HCT116 (cell line): ENCODE data around the gene CXADR. TPM values are rescaled to one million over a fixed set of nuclear protein-coding genes. Genes with fewer than 3 reads are reported as not detected.

Source experiments
- ATAC-seq: fragments of 200-7000 bp; cut with Tn5 transposase; 2 replicates; pipeline ENCODE4 v1.9.1; 2020; ENCODE audit warnings: mild to moderate bottlenecking, moderate library complexity
- BruUV-seq: library from RNA; stranded (reverse); fragments of 400-500 nt; replicated peaks from 2 replicates; lab custom pipeline; 2021; lab: Mats Ljungman, UMichigan
- CTCF ChIA-PET: fragments of 300-600 bp; sonication (Branson Sonifier 250); formaldehyde crosslinking; loops from one replicate; lab custom pipeline; 2021; ENCODE audit warnings: antibody characterized with exemption; lab: Charles Lee
- POLR2A ChIA-PET: fragments of 300-600, 350-600 bp; sonication (Branson Sonifier 250); formaldehyde crosslinking; loops from one replicate; lab custom pipeline; 2021; ENCODE audit warnings: antibody characterized with exemption; lab: Charles Lee
- RAD21 ChIA-PET, 2 experiments: fragments of 300-600 bp; sonication (Branson Sonifier 250); formaldehyde crosslinking; loops; one replicate each; lab custom pipeline; 2023; ENCODE audit warnings: low total read pairs in 2 of 2; ENCODE audit not compliant: uncharacterized antibody in 2 of 2, unreplicated experiment in 2 of 2, low non-redundant PET in 1 of 2; lab: Charles Lee
- DNase-seq: peaks from one replicate; pipeline ENCODE4 v3.0.0-alpha.2; 2010; ENCODE audit warnings: low read depth, low spot score
- H2AFZ ChIP-seq: fragments of 200-600 bp; shearing (Covaris generic), sonication (generic); 2 replicates; pipeline ENCODE4 v1.6.1; 2017; ENCODE audit warnings: low read depth, mixed run types, mixed read lengths, antibody characterized with exemption, low read length; ENCODE audit not compliant: poor library complexity, severe bottlenecking
- H3K27ac ChIP-seq: 2 replicates; pipeline ENCODE4 v1.5.1; 2012; ENCODE audit warnings: low read depth, low read length
- H3K27me3 ChIP-seq: fragments of 200-600 bp; sonication (generic); 2 replicates; pipeline ENCODE4 v1.6.1; 2016; ENCODE audit warnings: mixed run types, low read length, mixed read lengths; ENCODE audit not compliant: insufficient read depth
- H3K36me3 ChIP-seq, 2 experiments: fragments of 200-500 bp in 1 of 2; fragments of 200-600 bp in 1 of 2; sonication (Bioruptor generic) in 1 of 2; sonication (generic) in 1 of 2; 2 replicates each; pipeline versions ENCODE4 v1.5.1 to v1.6.1; 2014 to 2016; ENCODE audit warnings: low read length in 2 of 2, inconsistent platforms in 1 of 2, mixed read lengths in 1 of 2, mixed run types in 1 of 2; ENCODE audit not compliant: insufficient read depth in 2 of 2, control insufficient read depth in 1 of 2
- H3K4me1 ChIP-seq, 2 experiments: fragments of 200-600 bp in 1 of 2; sonication (generic) in 1 of 2; 2 replicates each; pipeline versions ENCODE4 v1.5.1 to v1.6.1; 2012 to 2017; ENCODE audit warnings: low read length in 2 of 2, inconsistent platforms in 1 of 2, mild to moderate bottlenecking in 1 of 2, mixed read lengths in 1 of 2, mixed run types in 1 of 2, moderate library complexity in 1 of 2; ENCODE audit not compliant: insufficient read depth in 2 of 2, control insufficient read depth in 1 of 2
- H3K4me2 ChIP-seq: fragments of 200-600 bp; sonication (generic); 2 replicates; pipeline ENCODE4 v1.6.1; 2017; ENCODE audit warnings: mixed run types, low read length, mixed read lengths
- H3K4me3 ChIP-seq, 2 experiments: fragments of 200-600 bp in 1 of 2; sonication (generic) in 1 of 2; replicated peaks in 1 of 2; 2 replicates each; pipeline ENCODE4 v1.5.1; 2011 to 2016; ENCODE audit warnings: low read length in 2 of 2, control low read depth in 1 of 2, low read depth in 1 of 2, mild to moderate bottlenecking in 1 of 2, mixed read lengths in 1 of 2, mixed run types in 1 of 2
- H3K79me2 ChIP-seq: fragments of 200-600 bp; sonication (generic); 2 replicates; pipeline ENCODE4 v1.6.1; 2017; ENCODE audit warnings: mild to moderate bottlenecking, mixed run types, low read length, moderate library complexity, mixed read lengths; ENCODE audit not compliant: insufficient read depth
- H3K9ac ChIP-seq: fragments of 200-600 bp; sonication (generic); 2 replicates; pipeline ENCODE4 v1.6.1; 2016; ENCODE audit warnings: low read length, mixed read lengths
- H3K9me2 ChIP-seq: fragments of 200-600 bp; sonication (generic), shearing (Covaris generic); 2 replicates; pipeline ENCODE4 v1.6.1; 2017; ENCODE audit warnings: mixed run types, mild to moderate bottlenecking, moderate library complexity; ENCODE audit not compliant: insufficient read depth
- H3K9me3 ChIP-seq, 2 experiments: fragments of 200-500 bp in 1 of 2; fragments of 200-600 bp in 1 of 2; sonication (Bioruptor generic) in 1 of 2; sonication (generic) in 1 of 2; 2 replicates each; pipeline ENCODE4 v1.6.1; 2014 to 2017; ENCODE audit warnings: low read length in 2 of 2, mixed read lengths in 2 of 2, inconsistent platforms in 1 of 2, low read depth in 1 of 2, mild to moderate bottlenecking in 1 of 2, mixed run types in 1 of 2, moderate library complexity in 1 of 2; ENCODE audit not compliant: control insufficient read depth in 1 of 2, insufficient read depth in 1 of 2
- H4K20me1 ChIP-seq: fragments of 200-600 bp; sonication (generic), shearing (Covaris generic); 2 replicates; pipeline ENCODE4 v1.6.1; 2017; ENCODE audit warnings: mixed run types, mild to moderate bottlenecking, moderate library complexity; ENCODE audit not compliant: insufficient read depth
- CBX3 ChIP-seq: IDR thresholded peaks from 2 replicates; pipeline ENCODE4 v1.6.1; 2012; ENCODE audit warnings: low read depth
- CEBPB ChIP-seq: IDR thresholded peaks from 2 replicates; pipeline ENCODE4 v1.6.1; 2012; ENCODE audit warnings: low read depth
- EGR1 ChIP-seq: IDR thresholded peaks from 2 replicates; pipeline ENCODE4 v1.6.1; 2012; ENCODE audit warnings: low read depth
- ELF1 ChIP-seq: IDR thresholded peaks from 2 replicates; pipeline ENCODE4 v1.6.1; 2012; ENCODE audit warnings: low read depth, borderline replicate concordance
- EZH2 ChIP-seq: fragments of 200-600 bp; sonication (generic); IDR thresholded peaks from 2 replicates; pipeline ENCODE4 v1.6.1; 2017; ENCODE audit warnings: antibody characterized with exemption, mixed run types
- JUND ChIP-seq: IDR thresholded peaks from 2 replicates; pipeline ENCODE4 v1.6.1; 2012
- POLR2AphosphoS5 ChIP-seq: IDR thresholded peaks from 2 replicates; pipeline ENCODE4 v1.6.1; 2011; ENCODE audit warnings: mild to moderate bottlenecking, low read depth, low read length, moderate library complexity
- RAD21 ChIP-seq: IDR thresholded peaks from 2 replicates; pipeline ENCODE4 v1.6.1; 2012; ENCODE audit warnings: low read depth, mild to moderate bottlenecking
- SP1 ChIP-seq: IDR thresholded peaks from 2 replicates; pipeline ENCODE4 v1.6.1; 2012; ENCODE audit warnings: low read depth
- SRF ChIP-seq: IDR thresholded peaks from 2 replicates; pipeline ENCODE4 v1.6.1; 2012; ENCODE audit warnings: low read depth
- TCF7L2 ChIP-seq: IDR thresholded peaks from 2 replicates; pipeline ENCODE4 v1.7.0; 2011; ENCODE audit warnings: borderline replicate concordance, inconsistent platforms; ENCODE audit not compliant: insufficient read depth, insufficient read length; ENCODE audit errors: extremely low read depth
- YY1 ChIP-seq: IDR thresholded peaks from 2 replicates; pipeline ENCODE4 v1.6.1; 2011; ENCODE audit warnings: low read length, low read depth, moderate library complexity, mild to moderate bottlenecking; ENCODE audit not compliant: insufficient replicate concordance; ENCODE audit errors: extremely low read depth
- ZBTB33 ChIP-seq: IDR thresholded peaks from 2 replicates; pipeline ENCODE4 v1.6.1; 2011; ENCODE audit warnings: mild to moderate bottlenecking, low read length, moderate library complexity; ENCODE audit not compliant: insufficient replicate concordance; ENCODE audit errors: extremely low read depth
- intact Hi-C: fragments of 100-400 bp; cut with micrococcal nuclease; formaldehyde crosslinking; loops from 2 replicates; pipeline ENCODE4 v1.10.0; 2022
- total RNA-seq: library from RNA; stranded (reverse); gene quantifications from one replicate; pipeline ENCODE4 v1.2.1, GENCODE V29; 2021; ENCODE audit not compliant: unreplicated experiment

CXADR gene
- total RNA-seq, 1 experiment from 2014 or later, result 21.6 TPM

- TF ChIP-seq ZBTB33, result no peak
- TF ChIP-seq EGR1, result no peak
- TF ChIP-seq CBX3, result no peak
- no peak for TF ChIP-seq SP1
- no peak for TF ChIP-seq ELF1
These were observed 43.1 kb upstream of the CXADR start (continued) for GRCh38 chr21:17469727-17470126.

DNA sequence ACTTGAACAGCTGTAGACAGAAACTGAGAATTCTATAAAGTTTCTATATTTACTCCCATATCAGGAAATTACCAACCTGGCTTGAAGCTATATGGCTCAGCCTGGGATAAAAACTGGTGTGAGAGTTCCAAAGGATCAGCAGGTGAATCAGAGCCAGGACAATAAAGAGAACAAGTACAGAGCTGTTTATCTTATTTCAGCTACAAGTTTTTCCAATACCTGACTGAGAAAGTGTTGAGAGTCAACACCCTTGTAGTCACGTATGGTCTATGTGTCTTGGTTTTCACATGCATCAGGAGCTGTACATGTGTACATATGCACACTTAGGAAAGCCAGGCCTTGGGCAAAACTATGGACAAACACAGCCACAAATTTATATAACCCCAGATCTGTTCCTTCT is 40.7 kb upstream of the CXADR start:
- no peaks in the 10 kb centered on the region for H3K27me3 ChIP-seq
- POLR2A ChIA-PET, result no interaction called here
- H3K79me2 ChIP-seq, result no peaks in the 10 kb centered on the region
- no peaks in the 10 kb centered on the region for H3K9me3 ChIP-seq
- no peak overlapping the region for H3K4me2 ChIP-seq
- RAD21 ChIA-PET, result no interaction called here
- no peaks in the 10 kb centered on the region for H3K9me2 ChIP-seq
- ATAC-seq (no peak), DNase-seq (no peak)
- no peak overlapping the region for H3K9ac ChIP-seq
- no TSS peak for BruUV-seq
- CTCF ChIA-PET, result interaction anchor here (0.6 kb wide), 1 partner anchor 86 kb away, joined by 3 read pairs; no protein-coding TSS in a partner anchor
- H3K4me1 ChIP-seq, result no peaks in the 10 kb centered on the region
- no peak for TF ChIP-seq ZBTB33
- TF ChIP-seq SRF, result no peak
- no peak for TF ChIP-seq YY1
- no peak for TF ChIP-seq POLR2AphosphoS5
- TF ChIP-seq EZH2, result no peak
- no peak for TF ChIP-seq RAD21
- no peak for TF ChIP-seq TCF7L2
- TF ChIP-seq CEBPB, result no peak
- no peak for TF ChIP-seq JUND
- intact Hi-C loops, result no loop called here
- H3K4me3 ChIP-seq, result no peak overlapping the region
- no peaks in the 10 kb centered on the region for H4K20me1 ChIP-seq
- no peaks in the 10 kb centered on the region for H3K36me3 ChIP-seq
- no peak overlapping the region for H3K27ac ChIP-seq
- no peak overlapping the region for H2AFZ ChIP-seq
